ENCODE data around the gene ZNF362. TPM values are rescaled to one million over a fixed set of nuclear protein-coding genes. Genes with fewer than 3 reads are reported as not detected.
A peak's percentile ranks its signal among the peaks of the same experiment; 100 is the strongest.

Gene ZNF362
- polyA plus RNA-seq, 1 of the 3 experiments (the other 2 are of a cell fraction): 17.1 TPM

- Histone ChIP-seq H3K4me1 (ENCODE audit: control insufficient read depth in 1 of 2, insufficient read depth in 2 of 2, low read depth in 1 of 2, low read length in 1 of 2) (peaks cover 51 to 79% of the 10 kb centered on the region in 2 experiments), H3F3A (replicated peaks; ENCODE audit: insufficient read depth) (peaks cover 26% of the 10 kb centered on the region), H4K20me1 (ENCODE audit: insufficient read depth) (peaks cover 98% of the 10 kb centered on the region), H3K9ac (no peak overlapping the region), H3K79me2 (ENCODE audit: insufficient read depth) (peaks cover 100% of the 10 kb centered on the region), H3K4me2 (peak overlapping the region; percentile 61), H2AFZ (ENCODE audit: low read depth) (no peak overlapping the region), H3K27me3 (ENCODE audit: insufficient read depth) (no peaks in the 10 kb centered on the region), H3K36me3 (replicated peaks in 1 of 2; ENCODE audit: control insufficient read depth in 1 of 2, insufficient read depth in 2 of 2, low read length in 1 of 2) (peaks cover 48 to 55% of the 10 kb centered on the region in 2 experiments), H3K9me2 (no peaks in the 10 kb centered on the region), H3K4me3 (ENCODE audit: low read depth in 2 of 2, low read length in 1 of 2) (no peak overlapping the region; a peak in 1 of 4 replicates), H3K27ac (ENCODE audit: low read depth in 2 of 2, low read length in 1 of 2) (peak overlapping the region; percentile 44 to 60), H3K9me3 (no peaks in the 10 kb centered on the region)
- ChIA-PET CTCF (interaction anchor here (0.8 to 5.6 kb wide), 8 partner anchors 14 to 405 kb away, joined by 3 to 24 read pairs (median 4); no protein-coding TSS in a partner anchor), POLR2A (interaction anchor here (1.5 kb wide), 1 partner anchor 11 kb away, joined by 7 read pairs; no protein-coding TSS in a partner anchor)
- no peak for DNase-seq
- 75% methylated on average over 14 of the region's 14 CpGs for WGBS (ENCODE audit: low lambda C conversion rate)
- TF ChIP-seq RAD21 (IDR thresholded peaks at IDR 0.05; ENCODE audit: low read length) (no peak), GATA2 (CRISPR knock-in tag; IDR thresholded peaks at IDR 0.05) (no peak), MXI1 (IDR thresholded peaks at IDR 0.05; ENCODE audit: low read depth, low read length) (no peak), POLR2AphosphoS5 (IDR thresholded peaks at IDR 0.05; ENCODE audit: low read depth, low read length) (no peak), SIN3A (IDR thresholded peaks at IDR 0.05; ENCODE audit: borderline replicate concordance, low read depth, low read length) (no peak), TAF1 (IDR thresholded peaks at IDR 0.05; ENCODE audit: borderline replicate concordance, low read depth, low read length) (no peak), RCOR1 (IDR thresholded peaks at IDR 0.05; ENCODE audit: low read length) (no peak), EZH2phosphoT487 (IDR thresholded peaks at IDR 0.05; ENCODE audit: borderline replicate concordance, low read depth) (no peak)
- TF ChIP-seq, protein P1, sequence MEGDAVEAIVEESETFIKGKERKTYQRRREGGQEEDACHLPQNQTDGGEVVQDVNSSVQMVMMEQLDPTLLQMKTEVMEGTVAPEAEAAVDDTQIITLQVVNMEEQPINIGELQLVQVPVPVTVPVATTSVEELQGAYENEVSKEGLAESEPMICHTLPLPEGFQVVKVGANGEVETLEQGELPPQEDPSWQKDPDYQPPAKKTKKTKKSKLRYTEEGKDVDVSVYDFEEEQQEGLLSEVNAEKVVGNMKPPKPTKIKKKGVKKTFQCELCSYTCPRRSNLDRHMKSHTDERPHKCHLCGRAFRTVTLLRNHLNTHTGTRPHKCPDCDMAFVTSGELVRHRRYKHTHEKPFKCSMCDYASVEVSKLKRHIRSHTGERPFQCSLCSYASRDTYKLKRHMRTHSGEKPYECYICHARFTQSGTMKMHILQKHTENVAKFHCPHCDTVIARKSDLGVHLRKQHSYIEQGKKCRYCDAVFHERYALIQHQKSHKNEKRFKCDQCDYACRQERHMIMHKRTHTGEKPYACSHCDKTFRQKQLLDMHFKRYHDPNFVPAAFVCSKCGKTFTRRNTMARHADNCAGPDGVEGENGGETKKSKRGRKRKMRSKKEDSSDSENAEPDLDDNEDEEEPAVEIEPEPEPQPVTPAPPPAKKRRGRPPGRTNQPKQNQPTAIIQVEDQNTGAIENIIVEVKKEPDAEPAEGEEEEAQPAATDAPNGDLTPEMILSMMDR (IDR thresholded peaks at IDR 0.05): no peak
- TF ChIP-seq, protein P2, sequence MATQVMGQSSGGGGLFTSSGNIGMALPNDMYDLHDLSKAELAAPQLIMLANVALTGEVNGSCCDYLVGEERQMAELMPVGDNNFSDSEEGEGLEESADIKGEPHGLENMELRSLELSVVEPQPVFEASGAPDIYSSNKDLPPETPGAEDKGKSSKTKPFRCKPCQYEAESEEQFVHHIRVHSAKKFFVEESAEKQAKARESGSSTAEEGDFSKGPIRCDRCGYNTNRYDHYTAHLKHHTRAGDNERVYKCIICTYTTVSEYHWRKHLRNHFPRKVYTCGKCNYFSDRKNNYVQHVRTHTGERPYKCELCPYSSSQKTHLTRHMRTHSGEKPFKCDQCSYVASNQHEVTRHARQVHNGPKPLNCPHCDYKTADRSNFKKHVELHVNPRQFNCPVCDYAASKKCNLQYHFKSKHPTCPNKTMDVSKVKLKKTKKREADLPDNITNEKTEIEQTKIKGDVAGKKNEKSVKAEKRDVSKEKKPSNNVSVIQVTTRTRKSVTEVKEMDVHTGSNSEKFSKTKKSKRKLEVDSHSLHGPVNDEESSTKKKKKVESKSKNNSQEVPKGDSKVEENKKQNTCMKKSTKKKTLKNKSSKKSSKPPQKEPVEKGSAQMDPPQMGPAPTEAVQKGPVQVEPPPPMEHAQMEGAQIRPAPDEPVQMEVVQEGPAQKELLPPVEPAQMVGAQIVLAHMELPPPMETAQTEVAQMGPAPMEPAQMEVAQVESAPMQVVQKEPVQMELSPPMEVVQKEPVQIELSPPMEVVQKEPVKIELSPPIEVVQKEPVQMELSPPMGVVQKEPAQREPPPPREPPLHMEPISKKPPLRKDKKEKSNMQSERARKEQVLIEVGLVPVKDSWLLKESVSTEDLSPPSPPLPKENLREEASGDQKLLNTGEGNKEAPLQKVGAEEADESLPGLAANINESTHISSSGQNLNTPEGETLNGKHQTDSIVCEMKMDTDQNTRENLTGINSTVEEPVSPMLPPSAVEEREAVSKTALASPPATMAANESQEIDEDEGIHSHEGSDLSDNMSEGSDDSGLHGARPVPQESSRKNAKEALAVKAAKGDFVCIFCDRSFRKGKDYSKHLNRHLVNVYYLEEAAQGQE (IDR thresholded peaks at IDR 0.05; ENCODE audit: low read depth, low read length): no peak
- TF ChIP-seq, protein P3, sequence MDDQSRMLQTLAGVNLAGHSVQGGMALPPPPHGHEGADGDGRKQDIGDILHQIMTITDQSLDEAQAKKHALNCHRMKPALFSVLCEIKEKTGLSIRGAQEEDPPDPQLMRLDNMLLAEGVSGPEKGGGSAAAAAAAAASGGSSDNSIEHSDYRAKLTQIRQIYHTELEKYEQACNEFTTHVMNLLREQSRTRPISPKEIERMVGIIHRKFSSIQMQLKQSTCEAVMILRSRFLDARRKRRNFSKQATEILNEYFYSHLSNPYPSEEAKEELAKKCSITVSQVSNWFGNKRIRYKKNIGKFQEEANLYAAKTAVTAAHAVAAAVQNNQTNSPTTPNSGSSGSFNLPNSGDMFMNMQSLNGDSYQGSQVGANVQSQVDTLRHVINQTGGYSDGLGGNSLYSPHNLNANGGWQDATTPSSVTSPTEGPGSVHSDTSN (IDR thresholded peaks at IDR 0.05): no peak
These were observed 82.3 kb downstream of the ZNF362 start for GRCh38 chr1:33338440-33339211.

Data from SK-N-SH (cell line).